Endothelial cell of umbilical vein (primary cell): ENCODE results near the gene PFKL. TPM values are rescaled to one million over a fixed set of nuclear protein-coding genes. Genes with fewer than 3 reads are reported as not detected.

Experiments
- BruUV-seq: library from RNA; stranded (reverse); fragments of 400-500 nt; replicated peaks from 2 replicates; lab custom pipeline; 2021; lab: Mats Ljungman, UMichigan
- CTCF ChIA-PET: fragments of 300-600, 350-600 bp; sonication (Branson Sonifier 250); formaldehyde crosslinking; loops from one replicate; lab custom pipeline; 2021; ENCODE audit warnings: antibody characterized with exemption, inconsistent platforms; lab: Charles Lee
- POLR2A ChIA-PET: fragments of 300-600, 350-600 bp; sonication (Branson Sonifier 250); formaldehyde crosslinking; loops from one replicate; lab custom pipeline; 2021; ENCODE audit warnings: antibody characterized with exemption, inconsistent platforms; lab: Charles Lee
- DNase-seq: peaks from one replicate; pipeline ENCODE4 v3.0.0-alpha.2; 2011; ENCODE audit warnings: low read depth, low spot score
- FAIRE-seq: peaks from 2 replicates; lab custom pipeline; 2011; peaks lifted over from hg19 to GRCh38; lab: Jason Lieb, UNC
- H2AFZ ChIP-seq: 2 replicates; pipeline ENCODE4 v1.6.0; 2012; ENCODE audit warnings: low read depth, low read length, control low read depth, inconsistent platforms
- H3K27ac ChIP-seq: 2 replicates; pipeline ENCODE4 v1.5.1; 2011; ENCODE audit warnings: low read depth, mild to moderate bottlenecking, control low read depth, low read length, moderate library complexity; ENCODE audit not compliant: insufficient read depth
- H3K27me3 ChIP-seq, 2 experiments: 2 replicates each; pipeline versions ENCODE4 v1.6.0 to v1.6.1; 2011; ENCODE audit warnings: low read length in 2 of 2, mixed read lengths in 1 of 2; ENCODE audit not compliant: control insufficient read depth in 2 of 2, insufficient read depth in 2 of 2
- H3K36me3 ChIP-seq, 2 experiments: 2 replicates in 1 of 2; 3 replicates in 1 of 2; pipeline ENCODE4 v1.5.1; 2011; ENCODE audit warnings: low read length in 2 of 2, mild to moderate bottlenecking in 1 of 2, moderate library complexity in 1 of 2; ENCODE audit not compliant: control insufficient read depth in 2 of 2, insufficient read depth in 2 of 2; ENCODE audit errors: extremely low read depth in 1 of 2
- H3K4me1 ChIP-seq: 3 replicates; pipeline ENCODE4 v1.5.1; 2011; ENCODE audit warnings: mild to moderate bottlenecking, low read length; ENCODE audit not compliant: control insufficient read depth, insufficient read depth; ENCODE audit errors: extremely low read depth
- H3K4me2 ChIP-seq: 2 replicates; pipeline ENCODE4 v1.6.1; 2011; ENCODE audit warnings: low read length, control low read depth, mixed read lengths; ENCODE audit not compliant: insufficient read depth
- H3K4me3 ChIP-seq, 3 experiments: fragments of 200-600 bp in 1 of 3; sonication (generic), shearing (Covaris generic) in 1 of 3; replicated peaks in 1 of 3; 2 replicates each; pipeline ENCODE4 v1.5.1; 2011 to 2016; ENCODE audit warnings: control low read depth in 3 of 3, low read length in 3 of 3, mild to moderate bottlenecking in 2 of 3, inconsistent platforms in 1 of 3, low read depth in 1 of 3, moderate library complexity in 1 of 3; ENCODE audit not compliant: insufficient read depth in 1 of 3
- H3K79me2 ChIP-seq: 2 replicates; pipeline ENCODE4 v1.6.0; 2012; ENCODE audit warnings: low read length, inconsistent platforms; ENCODE audit not compliant: control insufficient read depth, insufficient read depth
- H3K9ac ChIP-seq: replicated peaks from 2 replicates; pipeline ENCODE3; 2011; ENCODE audit warnings: low read length, control low read depth; ENCODE audit not compliant: insufficient read depth; ENCODE audit errors: extremely low read depth
- H3K9me1 ChIP-seq: replicated peaks from 3 replicates; pipeline ENCODE4 v1.6.0; 2011; ENCODE audit warnings: mild to moderate bottlenecking, low read length; ENCODE audit not compliant: control insufficient read depth, insufficient read depth; ENCODE audit errors: extremely low read depth
- H3K9me3 ChIP-seq: replicated peaks from 2 replicates; pipeline ENCODE4 v1.5.1; 2012; ENCODE audit warnings: low read length, inconsistent platforms; ENCODE audit not compliant: control insufficient read depth, insufficient read depth
- H4K20me1 ChIP-seq: replicated peaks from 2 replicates; pipeline ENCODE3; 2011; ENCODE audit warnings: mild to moderate bottlenecking, low read length; ENCODE audit not compliant: control insufficient read depth, insufficient read depth; ENCODE audit errors: extremely low read depth
- CTCF ChIP-seq, 2 donors: IDR thresholded peaks; 1 replicate in 1 of 2; 2 replicates in 1 of 2; pipeline ENCODE4 v1.5.1; 2011; ENCODE audit warnings: low read length in 2 of 2, mild to moderate bottlenecking in 2 of 2, moderate library complexity in 2 of 2, control low read depth in 1 of 2, inconsistent platforms in 1 of 2, low read depth in 1 of 2; ENCODE audit not compliant: insufficient read depth in 1 of 2; ENCODE audit errors: extremely low read depth in 1 of 2
- EZH2 ChIP-seq: IDR thresholded peaks from 2 replicates; pipeline ENCODE4 v1.6.1; 2012; ENCODE audit warnings: borderline replicate concordance, low read depth, mild to moderate bottlenecking, moderate library complexity, low read length, inconsistent platforms; ENCODE audit not compliant: severe bottlenecking
- FOS ChIP-seq: IDR thresholded peaks from 2 replicates; pipeline ENCODE4 v1.6.1; 2011; ENCODE audit warnings: mild to moderate bottlenecking, low read length, moderate library complexity, borderline replicate concordance; ENCODE audit not compliant: insufficient read depth
- GATA2 ChIP-seq: IDR thresholded peaks from 2 replicates; pipeline ENCODE4 v1.7.0; 2011; ENCODE audit warnings: low read depth, mild to moderate bottlenecking, moderate library complexity, mixed read lengths, low read length; ENCODE audit not compliant: insufficient read length, insufficient read depth
- JUN ChIP-seq: IDR thresholded peaks from 2 replicates; pipeline ENCODE4 v1.6.1; 2011; ENCODE audit warnings: borderline replicate concordance, low read depth; ENCODE audit not compliant: insufficient read length, insufficient read depth
- MAX ChIP-seq: IDR thresholded peaks from 2 replicates; pipeline ENCODE4 v1.6.1; 2011; ENCODE audit not compliant: insufficient read depth, insufficient read length
- MYC ChIP-seq: IDR thresholded peaks from one replicate; pipeline ENCODE4 v1.6.1; 2011; ENCODE audit warnings: mild to moderate bottlenecking, low read depth, low read length
- POLR2A ChIP-seq: IDR thresholded peaks from 2 replicates; pipeline ENCODE4 v1.6.1; 2012; ENCODE audit warnings: low read depth, mild to moderate bottlenecking, control low read depth, low read length
- POLR2AphosphoS5 ChIP-seq: IDR thresholded peaks from 2 replicates; pipeline ENCODE4 v1.6.1; 2012; ENCODE audit warnings: low read depth, mild to moderate bottlenecking, control low read depth, low read length, moderate library complexity; ENCODE audit not compliant: insufficient read depth
- dilution Hi-C: fragments of 300-500 bp; cut with MboI; formaldehyde crosslinking; loops from one replicate; pipeline ENCODE4 v1.15.0; 2019; ENCODE audit warnings: low sequenced_read_pairs; ENCODE audit not compliant: extremely low pct_ligation_motif_present
- intact Hi-C: fragments of 100-400 bp; cut with micrococcal nuclease; formaldehyde crosslinking; loops from one replicate; pipeline ENCODE4 v1.10.0; 2022
- polyA plus RNA-seq, 4 experiments: library from polyadenylated mRNA; depleted of rRNA in 3 of 4; stranded (reverse) in 3 of 4; unstranded in 1 of 4; fragments of >200 nt; gene quantifications; 2 replicates each; pipeline versions ENCODE4 v1.2.1 to v1.2.3, GENCODE V29; 2011 to 2012; ENCODE audit warnings: missing spikeins in 1 of 4
- total RNA-seq: library from RNA; stranded (reverse); gene quantifications from 2 replicates; pipeline ENCODE4 v1.2.3, GENCODE V29; 2021

Gene PFKL
- total and polyA plus RNA-seq, 2 donors (not counting 3 experiments of a cell fraction or from before 2014, with no cell fraction given): 137 to 154 TPM

DNA sequence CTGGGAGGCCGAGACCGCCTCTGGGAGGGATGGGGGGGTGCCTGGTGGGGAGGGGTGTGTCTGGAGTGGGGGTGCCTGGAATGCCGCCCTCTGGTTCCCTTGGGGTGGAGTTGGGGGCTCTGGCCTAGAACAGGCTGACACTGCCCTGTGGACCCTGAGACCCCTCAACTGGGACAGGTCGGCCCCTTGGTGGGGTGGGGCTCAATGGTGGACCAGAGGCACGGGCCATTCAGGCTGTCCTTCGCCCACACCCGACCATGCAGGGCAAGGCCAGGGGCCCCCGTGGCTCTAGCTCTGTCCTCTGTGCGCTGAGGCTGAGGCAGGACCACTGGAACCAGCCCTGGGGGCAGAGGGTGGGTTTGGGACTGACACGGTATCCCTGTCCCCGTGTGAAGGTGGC lies 14.7 kb downstream of the PFKL start:
- no peak overlapping the region for H3K4me2 ChIP-seq
- POLR2A ChIA-PET: no interaction called here
- no peaks in the 10 kb centered on the region for H3K79me2 ChIP-seq
- FAIRE-seq: no peak
- H2AFZ ChIP-seq: no peak overlapping the region
- intact Hi-C loops: no loop called here
- H4K20me1 ChIP-seq: no peaks in the 10 kb centered on the region
- H3K9me3 ChIP-seq: no peaks in the 10 kb centered on the region
- no peak overlapping the region for H3K27ac ChIP-seq
- DNase-seq: no peak
- CTCF ChIA-PET: no interaction called here
- TF ChIP-seq FOS (no peak), EZH2 (no peak), MAX (no peak), CTCF (IDR thresholded peaks at IDR 0.05; ENCODE audit: extremely low read depth in 1 of 2, insufficient read depth in 1 of 2, low read depth in 1 of 2, low read length in 2 of 2) (no peak), POLR2AphosphoS5 (no peak), MYC (no peak), JUN (no peak), GATA2 (no peak), POLR2A (no peak)
- H3K27me3 ChIP-seq: no peaks in the 10 kb centered on the region
- no peaks in the 10 kb centered on the region for H3K9me1 ChIP-seq
- BruUV-seq: no TSS peak
- H3K36me3 ChIP-seq: peaks cover 13 to 68% of the 10 kb centered on the region in 2 experiments
- no peak overlapping the region for H3K4me3 ChIP-seq
- no peak overlapping the region for H3K9ac ChIP-seq
- no peaks in the 10 kb centered on the region for H3K4me1 ChIP-seq
- dilution Hi-C loops: no loop called here
